HG02678 (cell line): Measurements from ENCODE around the gene XRCC1.
A peak's percentile ranks its signal among the peaks of the same experiment; 100 is the strongest.

Source experiments
- ATAC-seq: cut with Tn5 transposase; IDR thresholded peaks from one replicate; pipeline ENCODE4 v1.9.1; 2021; ENCODE audit warnings: mild to moderate bottlenecking, moderate library complexity; ENCODE audit not compliant: unreplicated experiment

XRCC1 gene, protein sequence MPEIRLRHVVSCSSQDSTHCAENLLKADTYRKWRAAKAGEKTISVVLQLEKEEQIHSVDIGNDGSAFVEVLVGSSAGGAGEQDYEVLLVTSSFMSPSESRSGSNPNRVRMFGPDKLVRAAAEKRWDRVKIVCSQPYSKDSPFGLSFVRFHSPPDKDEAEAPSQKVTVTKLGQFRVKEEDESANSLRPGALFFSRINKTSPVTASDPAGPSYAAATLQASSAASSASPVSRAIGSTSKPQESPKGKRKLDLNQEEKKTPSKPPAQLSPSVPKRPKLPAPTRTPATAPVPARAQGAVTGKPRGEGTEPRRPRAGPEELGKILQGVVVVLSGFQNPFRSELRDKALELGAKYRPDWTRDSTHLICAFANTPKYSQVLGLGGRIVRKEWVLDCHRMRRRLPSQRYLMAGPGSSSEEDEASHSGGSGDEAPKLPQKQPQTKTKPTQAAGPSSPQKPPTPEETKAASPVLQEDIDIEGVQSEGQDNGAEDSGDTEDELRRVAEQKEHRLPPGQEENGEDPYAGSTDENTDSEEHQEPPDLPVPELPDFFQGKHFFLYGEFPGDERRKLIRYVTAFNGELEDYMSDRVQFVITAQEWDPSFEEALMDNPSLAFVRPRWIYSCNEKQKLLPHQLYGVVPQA

DNA sequence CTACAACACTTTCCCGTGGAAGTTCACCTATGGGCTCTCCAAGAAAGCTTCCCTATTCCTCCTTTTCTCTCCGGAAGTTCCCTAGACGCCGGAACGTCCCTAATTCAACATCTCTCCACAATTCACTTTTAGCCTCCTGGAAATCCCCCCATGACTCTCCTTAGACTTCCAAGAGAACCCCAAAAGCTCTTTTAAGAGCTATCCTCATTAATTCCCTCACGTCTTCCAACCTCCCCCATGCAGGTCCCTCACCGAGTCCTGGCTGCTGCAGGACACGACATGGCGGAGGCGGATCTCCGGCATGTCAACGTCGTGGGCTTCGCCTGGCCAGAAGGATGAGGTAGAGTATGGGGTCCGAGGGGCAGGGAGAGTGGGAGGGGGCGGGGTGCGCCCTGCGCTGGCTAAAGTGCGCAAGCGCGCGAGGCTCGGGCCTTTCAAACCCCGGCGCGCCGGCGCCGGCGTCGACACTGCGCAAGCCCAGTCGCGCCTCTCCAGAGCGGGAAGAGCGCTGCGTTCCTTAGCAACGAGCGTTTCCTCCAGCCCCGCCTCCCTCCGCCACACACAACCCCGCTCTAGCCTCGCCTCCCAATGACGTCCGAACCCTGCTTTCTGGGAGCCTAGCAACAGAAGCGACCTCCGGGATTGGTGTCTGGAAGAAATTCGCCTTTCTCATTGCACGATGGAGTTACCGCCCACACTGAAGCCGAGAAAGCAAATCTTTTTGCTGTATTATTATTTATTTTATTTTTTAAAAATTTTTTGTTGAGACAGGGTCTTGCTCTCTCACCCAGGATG, at the start of gene XRCC1, which contains the start of gene PINLYP:
TSS of gene XRCC1 (minus strand) at position 372 of the 795 bp plus-strand sequence. CDS start at position 303, 69 bp downstream.
TSS of gene PINLYP (plus strand) at position 646 of the 795 bp plus-strand sequence. CDS start 1,391 bp downstream, outside the sequence.
- ATAC-seq = peak; percentile 95

GRCh38 chr19:43624933-43625332, 49.6 kb upstream of the XRCC1 start:
- ATAC-seq = no peak

DNA sequence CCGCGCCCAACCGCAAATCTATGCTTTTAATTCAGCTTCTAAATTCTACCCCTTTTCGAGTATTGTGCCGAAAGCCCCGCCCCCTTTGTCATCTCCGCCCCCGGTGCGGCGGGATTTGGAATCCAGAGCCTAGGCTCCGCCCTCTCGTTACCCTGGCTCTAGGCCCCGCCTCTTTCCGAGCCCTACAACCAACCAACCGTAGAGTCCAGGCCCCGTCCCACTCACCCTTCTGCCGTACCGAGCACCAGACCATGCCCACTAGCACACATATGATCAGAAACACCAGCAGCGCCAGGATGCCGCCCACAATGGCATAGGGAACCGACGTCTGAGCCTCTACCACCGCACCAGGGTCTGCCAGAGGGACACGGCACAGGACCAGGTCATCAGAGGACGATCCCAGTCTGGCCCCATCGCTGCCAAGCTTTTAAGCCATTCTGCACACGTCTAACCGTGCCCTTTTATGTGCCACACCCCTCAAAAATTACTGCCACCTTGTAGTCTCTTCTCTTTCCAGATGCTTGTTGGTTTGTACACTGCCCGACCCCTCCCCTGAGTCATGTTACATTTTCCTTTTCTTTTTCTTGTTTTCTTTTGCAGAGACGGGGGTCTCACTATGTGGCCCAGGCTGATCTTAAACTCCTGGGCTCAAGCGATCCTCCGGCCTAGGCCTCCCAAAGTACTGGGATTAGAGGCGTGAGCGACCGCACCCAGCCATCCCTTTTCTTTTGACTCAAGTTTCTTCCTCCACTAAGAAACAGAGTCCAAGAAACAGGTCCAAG, 48.8 kb upstream of the XRCC1 start:
- no peak for ATAC-seq

- ATAC-seq = no peak
These were observed 47.6 kb upstream of the XRCC1 start for GRCh38 chr19:43622956-43623355.

GRCh38 chr19:43622070-43622469, 46.7 kb upstream of the XRCC1 start:
- no peak for ATAC-seq

DNA sequence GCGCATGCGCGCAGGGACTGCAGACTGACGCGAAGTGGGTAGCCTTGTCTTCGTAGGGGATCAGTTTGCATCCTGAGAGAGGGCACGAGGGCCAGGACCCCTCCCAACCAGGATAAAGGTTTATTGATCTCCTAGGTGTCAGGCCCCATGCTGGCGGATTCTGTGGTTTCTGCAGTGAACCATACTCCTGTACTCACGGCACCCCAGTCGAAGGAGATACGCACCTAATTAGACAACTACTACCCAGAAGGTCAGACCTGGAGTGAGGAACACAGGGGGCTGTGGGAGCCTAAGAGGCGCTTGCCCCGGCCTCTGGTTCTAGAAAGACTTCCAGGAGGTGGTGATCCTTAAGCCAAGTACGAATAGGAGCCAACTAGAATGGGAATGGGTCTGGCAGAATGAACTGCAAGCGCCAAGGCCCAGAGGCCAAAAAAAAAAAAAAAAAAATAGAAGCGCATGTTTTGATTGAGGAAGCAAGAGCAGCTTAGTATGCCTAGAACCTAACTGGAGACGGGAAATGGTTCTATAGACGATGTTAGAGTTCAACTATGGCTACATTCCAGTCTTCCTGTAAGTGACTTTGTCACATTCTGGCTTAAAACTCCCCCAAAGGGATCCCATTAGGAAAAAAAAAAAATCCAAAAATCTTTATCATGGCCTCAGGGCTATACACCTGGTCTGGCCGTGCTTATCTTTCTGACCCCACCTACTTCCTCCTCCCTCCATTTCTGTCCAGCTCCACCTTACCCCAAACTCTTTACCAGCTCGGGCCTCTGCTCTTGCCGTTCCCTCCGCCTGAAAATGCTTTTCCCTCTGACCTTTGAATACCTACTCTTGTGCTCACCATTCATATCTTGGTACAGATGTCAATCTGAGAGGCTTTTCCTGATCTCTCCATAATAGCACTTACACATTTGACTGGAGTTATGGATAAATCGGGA, 45.0 kb upstream of the XRCC1 start:
- ATAC-seq = no peak

DNA sequence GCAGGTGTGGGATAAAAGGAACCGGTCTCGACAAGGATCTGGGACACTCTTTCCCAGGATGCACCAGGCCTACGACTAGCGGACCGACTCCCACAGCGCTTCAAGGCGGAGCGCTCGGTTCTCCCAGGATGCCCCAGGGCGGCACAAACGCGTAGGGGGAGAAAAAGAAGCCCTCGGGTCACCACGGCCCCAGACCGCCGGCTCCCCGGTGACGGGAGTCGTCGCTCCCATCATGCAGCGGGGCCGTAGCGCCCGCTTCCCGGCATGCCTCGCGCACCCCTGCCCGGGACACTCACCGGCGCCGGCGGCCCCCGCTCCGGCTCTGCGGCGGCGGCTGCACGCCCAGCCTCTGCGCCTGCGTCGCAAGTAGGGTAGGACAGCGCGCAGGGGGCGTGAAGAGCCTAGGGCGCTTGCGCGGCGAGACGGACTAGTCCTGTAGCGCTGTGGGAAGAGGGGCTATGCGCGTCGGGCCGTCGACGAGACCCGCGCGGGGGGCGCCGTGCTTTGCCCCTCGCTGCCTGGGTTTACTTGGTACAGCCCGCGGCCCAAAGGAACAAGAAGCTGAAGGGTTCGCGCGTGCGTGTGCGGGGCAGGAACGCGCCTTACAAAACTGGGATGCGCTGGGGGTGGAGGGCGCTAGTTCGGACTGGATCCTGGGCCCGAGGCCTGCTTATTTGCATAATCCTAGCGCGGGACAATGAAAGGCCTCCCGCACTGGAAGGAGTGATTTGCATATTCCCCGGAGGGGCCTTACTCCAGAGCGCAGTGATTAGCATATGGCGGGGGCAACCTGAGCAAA, 44.1 kb upstream of the XRCC1 start, which contains the start of gene ZNF428:
TSS of gene ZNF428 (minus strand) at position 368 of the 799 bp plus-strand sequence. CDS start 5,325 bp downstream, outside the sequence.
- ATAC-seq = peak; percentile 79

- peak; percentile 18 for ATAC-seq
These were observed 43.6 kb upstream of the XRCC1 start for GRCh38 chr19:43618921-43619261.

- no peak for ATAC-seq
These were observed 41.6 kb upstream of the XRCC1 start for GRCh38 chr19:43616954-43617353.

- no peak for ATAC-seq
These were observed 41.0 kb upstream of the XRCC1 start for GRCh38 chr19:43616306-43616705.

- no peak for ATAC-seq
These were observed 37.0 kb upstream of the XRCC1 start for GRCh38 chr19:43612374-43612773.

DNA sequence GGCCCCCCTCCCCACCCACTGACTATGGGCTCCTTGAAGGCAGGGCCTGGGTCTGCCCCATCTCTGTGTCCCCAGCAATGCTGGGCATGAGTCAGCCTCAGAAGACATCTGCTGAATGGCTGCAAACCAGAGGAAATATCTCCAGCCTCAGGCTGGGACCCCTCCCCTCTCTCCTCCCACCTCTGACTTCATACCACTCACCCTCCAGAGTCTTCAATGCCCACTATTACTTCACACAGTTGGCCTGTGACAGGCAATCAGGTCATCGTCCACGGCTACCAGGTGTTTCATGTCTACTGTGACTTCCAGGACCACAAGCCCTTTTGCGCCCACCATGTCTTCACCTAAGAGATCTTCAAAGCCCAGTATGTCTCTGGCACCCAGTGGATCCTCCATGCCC, 36.5 kb upstream of the XRCC1 start, which contains the start of gene SRRM5:
TSS of gene SRRM5 (plus strand) at position 301 of the 400 bp plus-strand sequence. CDS start at position 335, 34 bp downstream.
- ATAC-seq = no peak

- ATAC-seq = no peak
These were observed 35.2 kb upstream of the XRCC1 start for GRCh38 chr19:43610493-43610892.

DNA sequence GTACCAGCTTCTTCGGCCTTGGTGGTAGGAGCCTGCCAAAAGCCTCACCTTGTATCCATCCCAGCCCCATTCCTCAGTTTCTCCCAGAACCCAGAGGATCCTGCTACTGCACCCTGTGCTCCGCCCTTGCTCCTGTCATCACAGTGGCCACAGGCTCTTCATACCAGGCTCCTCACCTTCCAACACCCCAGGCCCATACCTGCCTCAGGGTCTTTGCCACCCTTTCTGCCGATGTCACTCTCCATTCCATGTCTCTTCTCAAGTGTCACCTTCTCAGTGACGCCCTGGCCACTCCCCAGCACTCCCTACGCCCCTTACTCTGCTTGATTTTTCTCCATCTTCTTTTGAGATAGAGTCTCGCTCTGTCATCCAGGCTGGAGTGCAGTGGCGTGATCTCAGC, 34.5 kb upstream of the XRCC1 start:
- ATAC-seq = no peak

- no peak for ATAC-seq
These were observed 32.2 kb upstream of the XRCC1 start for GRCh38 chr19:43607238-43608205.

DNA sequence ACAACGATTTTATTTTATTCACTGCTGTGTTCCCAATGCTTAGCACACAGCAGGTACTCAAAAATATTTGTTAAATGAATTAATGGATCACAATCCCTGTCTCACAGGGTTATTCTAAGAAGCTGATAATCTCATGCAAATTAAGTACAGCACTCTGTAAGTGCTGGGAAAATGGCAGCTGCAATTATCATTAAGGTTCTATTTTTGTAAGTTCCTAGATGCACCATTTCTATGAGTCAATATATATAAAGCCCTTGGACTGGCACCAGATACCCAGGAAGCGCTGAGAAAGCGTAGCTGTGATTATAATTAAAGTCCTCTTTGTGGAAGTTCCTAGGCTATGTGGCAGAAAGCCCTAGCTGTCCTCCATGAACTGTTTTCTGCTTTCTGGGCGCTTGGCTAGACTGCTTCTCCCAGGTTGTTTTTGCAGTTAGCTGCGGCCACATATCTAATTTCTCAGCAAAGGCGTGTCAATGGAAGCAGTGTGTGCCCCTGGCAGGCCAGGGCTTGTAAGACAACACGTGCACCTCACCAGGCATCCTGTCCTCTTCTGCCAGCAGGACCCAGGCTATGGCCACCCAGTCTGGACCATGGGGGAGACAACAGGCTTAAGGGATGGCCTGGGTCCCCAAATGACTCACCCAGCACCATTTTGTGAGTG, 31.4 kb upstream of the XRCC1 start:
- ATAC-seq = no peak
